ENCODE results near the gene CMIP.

- no peak for TF ChIP-seq USF1 (IDR thresholded peaks at IDR 0.05; ENCODE audit: borderline replicate concordance, low read depth)
- TF ChIP-seq CTCF (IDR thresholded peaks at IDR 0.05) = no peak
- no peak for TF ChIP-seq MXI1 (IDR thresholded peaks at IDR 0.05; ENCODE audit: low read depth, low read length)
- no peak for TF ChIP-seq POLR2AphosphoS5 (IDR thresholded peaks at IDR 0.05; ENCODE audit: low read depth, low read length)
- TF ChIP-seq RXRA (IDR thresholded peaks at IDR 0.05; ENCODE audit: borderline replicate concordance, low read depth) = no peak
- TF ChIP-seq EZH2phosphoT487 (IDR thresholded peaks at IDR 0.05; ENCODE audit: borderline replicate concordance, low read depth) = no peak
- TF ChIP-seq FOXM1 (IDR thresholded peaks at IDR 0.05; ENCODE audit: low read depth) = no peak
- TF ChIP-seq USF2 (IDR thresholded peaks at IDR 0.05; ENCODE audit: borderline replicate concordance, low read depth, low read length) = no peak
- TF ChIP-seq CHD2 (IDR thresholded peaks at IDR 0.05; ENCODE audit: low read length, partially characterized antibody) = no peak
- TF ChIP-seq GABPA (IDR thresholded peaks at IDR 0.05; ENCODE audit: low read depth) = no peak
- no peak for TF ChIP-seq FOXJ3 (CRISPR knock-in tag; IDR thresholded peaks at IDR 0.05)
- TF ChIP-seq EP300 (IDR thresholded peaks at IDR 0.05; ENCODE audit: borderline replicate concordance in 1 of 2, low read depth in 1 of 2, low read length in 1 of 2) = no peak
Observed at GRCh38 chr16:81570151-81570846, 125.7 kb downstream of the CMIP start.

All from SK-N-SH (cell line).